Neural cell (in vitro differentiated cells): ENCODE data around the gene LRRC71.

Experiments used
- EP300 ChIP-seq: fragments of 450-650 bp; conservative IDR thresholded peaks from 2 replicates; pipeline ENCODE4 v1.6.1; 2014; ENCODE audit warnings: antibody characterized with exemption, mild to moderate bottlenecking, moderate library complexity; ENCODE audit not compliant: poor library complexity, severe bottlenecking
- MXI1 ChIP-seq: fragments of 450-650 bp; conservative IDR thresholded peaks from 2 replicates; pipeline ENCODE4 v1.6.1; 2014; ENCODE audit warnings: antibody characterized with exemption, mild to moderate bottlenecking; ENCODE audit not compliant: poor library complexity, severe bottlenecking
- TAF1 ChIP-seq: IDR thresholded peaks from 2 replicates; pipeline ENCODE4 v1.6.1; 2012; ENCODE audit warnings: low read depth
- TF ChIP-seq, protein P1 (sequence below): fragments of 450-650 bp; IDR thresholded peaks from 2 replicates; pipeline ENCODE4 v1.5.1; 2014; ENCODE audit warnings: antibody characterized with exemption, mild to moderate bottlenecking, moderate library complexity; ENCODE audit not compliant: poor library complexity, severe bottlenecking

DNA sequence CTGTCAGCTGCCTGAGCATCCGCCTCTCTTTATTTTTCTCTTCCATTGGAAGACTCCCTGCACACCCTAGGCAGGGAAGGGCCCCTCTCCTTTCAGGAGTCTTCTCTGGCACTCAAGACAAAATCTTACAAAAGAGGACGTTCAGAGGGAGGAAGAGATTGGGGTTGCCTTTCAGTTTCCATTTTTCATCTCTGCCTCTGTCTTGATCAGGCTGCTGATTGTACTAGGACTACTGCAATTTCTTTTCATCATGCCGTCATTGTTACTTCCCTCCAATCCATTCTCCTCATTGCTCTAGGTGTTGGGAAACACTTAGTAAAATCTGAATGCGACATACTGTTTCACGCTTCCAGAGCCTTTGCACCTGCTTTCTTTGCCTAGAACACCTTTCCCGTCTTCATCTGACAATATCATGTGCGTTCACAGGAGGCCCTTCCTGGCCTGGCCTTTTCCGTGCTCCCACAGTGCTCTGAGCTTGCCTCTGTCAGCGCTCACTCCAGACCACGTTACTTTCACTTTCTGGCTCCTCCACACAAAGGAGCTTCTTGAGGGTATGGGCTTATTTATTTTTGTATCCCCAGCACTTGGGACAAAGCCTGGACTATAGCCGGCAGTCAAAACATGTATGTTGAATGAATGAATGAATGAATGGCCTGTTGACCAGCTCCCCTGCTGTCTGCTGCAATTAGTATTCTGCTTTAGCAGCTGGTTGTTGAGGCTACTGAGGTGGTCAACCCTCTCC, 10.9 kb downstream of the LRRC71 start:
- TF ChIP-seq, protein P1, sequence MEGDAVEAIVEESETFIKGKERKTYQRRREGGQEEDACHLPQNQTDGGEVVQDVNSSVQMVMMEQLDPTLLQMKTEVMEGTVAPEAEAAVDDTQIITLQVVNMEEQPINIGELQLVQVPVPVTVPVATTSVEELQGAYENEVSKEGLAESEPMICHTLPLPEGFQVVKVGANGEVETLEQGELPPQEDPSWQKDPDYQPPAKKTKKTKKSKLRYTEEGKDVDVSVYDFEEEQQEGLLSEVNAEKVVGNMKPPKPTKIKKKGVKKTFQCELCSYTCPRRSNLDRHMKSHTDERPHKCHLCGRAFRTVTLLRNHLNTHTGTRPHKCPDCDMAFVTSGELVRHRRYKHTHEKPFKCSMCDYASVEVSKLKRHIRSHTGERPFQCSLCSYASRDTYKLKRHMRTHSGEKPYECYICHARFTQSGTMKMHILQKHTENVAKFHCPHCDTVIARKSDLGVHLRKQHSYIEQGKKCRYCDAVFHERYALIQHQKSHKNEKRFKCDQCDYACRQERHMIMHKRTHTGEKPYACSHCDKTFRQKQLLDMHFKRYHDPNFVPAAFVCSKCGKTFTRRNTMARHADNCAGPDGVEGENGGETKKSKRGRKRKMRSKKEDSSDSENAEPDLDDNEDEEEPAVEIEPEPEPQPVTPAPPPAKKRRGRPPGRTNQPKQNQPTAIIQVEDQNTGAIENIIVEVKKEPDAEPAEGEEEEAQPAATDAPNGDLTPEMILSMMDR = no peak
- TF ChIP-seq MXI1 = no peak
- TF ChIP-seq TAF1 = no peak
- TF ChIP-seq EP300 = no peak
